ENCODE measurements around the gene OR10AD1. TPM values are rescaled to one million over a fixed set of nuclear protein-coding genes. Genes with fewer than 3 reads are reported as not detected.
A peak's percentile ranks its signal among the peaks of the same experiment; 100 is the strongest.

The OR10AD1 gene
- total RNA-seq, 1 experiment from 2014 or later = not detected

DNA sequence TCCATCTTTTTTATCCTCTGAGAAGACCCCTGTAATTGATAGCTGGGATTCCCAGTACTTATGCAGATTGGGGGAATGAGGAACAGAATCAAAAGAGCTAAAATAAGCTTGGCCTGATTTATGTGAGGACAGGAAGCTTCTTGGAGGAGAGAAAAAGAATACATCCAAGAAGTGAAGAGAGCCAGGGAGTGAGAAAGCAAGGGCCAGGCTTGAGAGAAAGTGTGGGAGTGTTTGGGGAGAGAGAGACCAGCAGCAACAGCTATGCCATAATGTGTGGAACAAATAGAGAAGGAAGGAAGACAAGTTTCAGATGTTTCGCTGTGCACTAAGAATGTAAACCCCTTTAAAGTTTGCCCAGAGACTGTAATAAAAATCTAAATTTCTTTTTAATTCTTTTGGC, 23.6 kb downstream of the OR10AD1 start:
- no TSS peak for BruUV-seq (replicated peaks)
- Histone ChIP-seq H3K36me3 (ENCODE audit: control insufficient read depth, insufficient read depth, low read length) (no peaks in the 10 kb centered on the region), H3K4me1 (ENCODE audit: control insufficient read depth, insufficient read depth, low read length) (peaks cover 5% of the 10 kb centered on the region; the same call in 1 of the 2 replicates), H3K9me3 (ENCODE audit: control insufficient read depth, insufficient read depth, low read depth, low read length) (no peaks in the 10 kb centered on the region), H3K4me3 (ENCODE audit: low read depth in 2 of 2, low read length in 2 of 2) (no peak overlapping the region), H3K27me3 (ENCODE audit: control insufficient read depth, insufficient read depth, low read length) (peaks cover 35% of the 10 kb centered on the region), H3K27ac (ENCODE audit: low read length) (no peak overlapping the region)
- TF ChIP-seq SIN3A (IDR thresholded peaks at IDR 0.05; ENCODE audit: borderline replicate concordance, insufficient read depth, low read depth, low read length) = no peak
- TF ChIP-seq, protein P1, sequence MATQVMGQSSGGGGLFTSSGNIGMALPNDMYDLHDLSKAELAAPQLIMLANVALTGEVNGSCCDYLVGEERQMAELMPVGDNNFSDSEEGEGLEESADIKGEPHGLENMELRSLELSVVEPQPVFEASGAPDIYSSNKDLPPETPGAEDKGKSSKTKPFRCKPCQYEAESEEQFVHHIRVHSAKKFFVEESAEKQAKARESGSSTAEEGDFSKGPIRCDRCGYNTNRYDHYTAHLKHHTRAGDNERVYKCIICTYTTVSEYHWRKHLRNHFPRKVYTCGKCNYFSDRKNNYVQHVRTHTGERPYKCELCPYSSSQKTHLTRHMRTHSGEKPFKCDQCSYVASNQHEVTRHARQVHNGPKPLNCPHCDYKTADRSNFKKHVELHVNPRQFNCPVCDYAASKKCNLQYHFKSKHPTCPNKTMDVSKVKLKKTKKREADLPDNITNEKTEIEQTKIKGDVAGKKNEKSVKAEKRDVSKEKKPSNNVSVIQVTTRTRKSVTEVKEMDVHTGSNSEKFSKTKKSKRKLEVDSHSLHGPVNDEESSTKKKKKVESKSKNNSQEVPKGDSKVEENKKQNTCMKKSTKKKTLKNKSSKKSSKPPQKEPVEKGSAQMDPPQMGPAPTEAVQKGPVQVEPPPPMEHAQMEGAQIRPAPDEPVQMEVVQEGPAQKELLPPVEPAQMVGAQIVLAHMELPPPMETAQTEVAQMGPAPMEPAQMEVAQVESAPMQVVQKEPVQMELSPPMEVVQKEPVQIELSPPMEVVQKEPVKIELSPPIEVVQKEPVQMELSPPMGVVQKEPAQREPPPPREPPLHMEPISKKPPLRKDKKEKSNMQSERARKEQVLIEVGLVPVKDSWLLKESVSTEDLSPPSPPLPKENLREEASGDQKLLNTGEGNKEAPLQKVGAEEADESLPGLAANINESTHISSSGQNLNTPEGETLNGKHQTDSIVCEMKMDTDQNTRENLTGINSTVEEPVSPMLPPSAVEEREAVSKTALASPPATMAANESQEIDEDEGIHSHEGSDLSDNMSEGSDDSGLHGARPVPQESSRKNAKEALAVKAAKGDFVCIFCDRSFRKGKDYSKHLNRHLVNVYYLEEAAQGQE (IDR thresholded peaks at IDR 0.05; ENCODE audit: insufficient read depth in 1 of 2, low read depth in 2 of 2, low read length in 1 of 2) = no peak
- no peak for TF ChIP-seq TCF7L2 (IDR thresholded peaks at IDR 0.05; ENCODE audit: low read depth, low read length)
- TF ChIP-seq, protein P2, sequence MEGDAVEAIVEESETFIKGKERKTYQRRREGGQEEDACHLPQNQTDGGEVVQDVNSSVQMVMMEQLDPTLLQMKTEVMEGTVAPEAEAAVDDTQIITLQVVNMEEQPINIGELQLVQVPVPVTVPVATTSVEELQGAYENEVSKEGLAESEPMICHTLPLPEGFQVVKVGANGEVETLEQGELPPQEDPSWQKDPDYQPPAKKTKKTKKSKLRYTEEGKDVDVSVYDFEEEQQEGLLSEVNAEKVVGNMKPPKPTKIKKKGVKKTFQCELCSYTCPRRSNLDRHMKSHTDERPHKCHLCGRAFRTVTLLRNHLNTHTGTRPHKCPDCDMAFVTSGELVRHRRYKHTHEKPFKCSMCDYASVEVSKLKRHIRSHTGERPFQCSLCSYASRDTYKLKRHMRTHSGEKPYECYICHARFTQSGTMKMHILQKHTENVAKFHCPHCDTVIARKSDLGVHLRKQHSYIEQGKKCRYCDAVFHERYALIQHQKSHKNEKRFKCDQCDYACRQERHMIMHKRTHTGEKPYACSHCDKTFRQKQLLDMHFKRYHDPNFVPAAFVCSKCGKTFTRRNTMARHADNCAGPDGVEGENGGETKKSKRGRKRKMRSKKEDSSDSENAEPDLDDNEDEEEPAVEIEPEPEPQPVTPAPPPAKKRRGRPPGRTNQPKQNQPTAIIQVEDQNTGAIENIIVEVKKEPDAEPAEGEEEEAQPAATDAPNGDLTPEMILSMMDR (IDR thresholded peaks at IDR 0.05) = no peak
- in situ Hi-C loops (cut with HindIII; ENCODE audit: low pct_unique_long_range_greater_than_20kb, low sequenced_read_pairs) (no loop called here), intact Hi-C loops (cut with micrococcal nuclease; ENCODE audit: unreplicated experiment) (no loop called here)
- no peak for ATAC-seq
- ChIA-PET POLR2A (no interaction called here), CTCF (no interaction called here)
- DNase-seq (ENCODE audit: low read depth, low spot score) = no peak

DNA sequence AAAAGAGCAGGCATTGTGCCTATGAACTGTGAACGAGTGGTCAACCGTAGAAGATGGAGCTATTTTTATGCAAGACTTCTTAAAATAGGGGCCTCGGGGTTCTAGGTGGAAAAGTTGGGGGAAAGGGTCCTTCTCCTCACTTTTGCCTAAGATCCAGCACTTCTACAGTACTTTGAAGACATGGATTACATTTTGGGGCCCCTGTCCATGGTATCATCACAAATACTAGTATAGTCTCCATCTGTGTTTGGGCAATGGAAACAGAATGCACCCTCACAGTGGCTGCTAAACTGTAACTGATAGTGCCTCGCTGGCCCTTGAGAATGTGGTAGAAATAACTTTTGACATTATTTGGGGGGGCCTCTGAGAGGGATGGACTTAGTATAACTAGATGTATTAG, 25.1 kb downstream of the OR10AD1 start:
- Histone ChIP-seq H3K27ac (ENCODE audit: low read length) (no peak overlapping the region), H3K36me3 (ENCODE audit: control insufficient read depth, insufficient read depth, low read length) (no peaks in the 10 kb centered on the region), H3K27me3 (ENCODE audit: control insufficient read depth, insufficient read depth, low read length) (peaks cover 35% of the 10 kb centered on the region; the same call in 1 of the 2 replicates), H3K4me3 (ENCODE audit: low read depth in 2 of 2, low read length in 2 of 2) (no peak overlapping the region), H3K9me3 (ENCODE audit: control insufficient read depth, insufficient read depth, low read depth, low read length) (no peaks in the 10 kb centered on the region), H3K4me1 (ENCODE audit: control insufficient read depth, insufficient read depth, low read length) (peaks cover 5% of the 10 kb centered on the region; the same call in 1 of the 2 replicates)
- DNase-seq (ENCODE audit: low read depth, low spot score) (no peak), ATAC-seq (no peak)
- CTCF ChIA-PET = no interaction called here
- TF ChIP-seq, protein P2 (IDR thresholded peaks at IDR 0.05) = no peak
- TF ChIP-seq, protein P1 (IDR thresholded peaks at IDR 0.05; ENCODE audit: insufficient read depth in 1 of 2, low read depth in 2 of 2, low read length in 1 of 2) = peak in 1 of 2 experiments; percentile 55; a peak in 1 of 4 replicates
- POLR2A ChIA-PET = no interaction called here
- no TSS peak for BruUV-seq (replicated peaks)
- intact Hi-C loops (cut with micrococcal nuclease; ENCODE audit: unreplicated experiment) (no loop called here), in situ Hi-C loops (cut with HindIII; ENCODE audit: low pct_unique_long_range_greater_than_20kb, low sequenced_read_pairs) (no loop called here)
